ENCODE measurements around the gene PDE8B. TPM values are rescaled to one million over a fixed set of nuclear protein-coding genes. Genes with fewer than 3 reads are reported as not detected.

PDE8B gene
- total RNA-seq, 1 donor: not detected

DNA sequence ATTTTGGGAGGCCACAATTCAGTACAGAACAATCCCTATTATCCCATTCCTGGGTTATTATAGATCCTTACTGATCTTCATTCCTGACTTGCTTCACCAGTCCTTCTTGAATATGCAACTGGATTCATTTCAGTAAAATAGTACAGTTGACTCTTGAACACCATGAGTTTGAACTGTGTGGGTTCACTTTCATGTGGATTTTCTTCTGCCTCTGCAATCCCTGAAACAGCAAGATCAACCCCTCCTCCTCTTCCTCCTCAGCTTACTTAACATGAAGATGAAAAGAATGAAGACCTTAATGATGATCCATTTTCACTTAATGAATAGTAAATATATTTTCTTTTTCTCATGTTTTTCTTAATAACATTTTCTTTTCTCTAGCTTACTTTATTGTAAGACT is 8.3 kb upstream of the PDE8B start:
- no peak overlapping the region for H3K4me3 ChIP-seq (ENCODE audit: low read depth, low read length)
- TF ChIP-seq, protein P1, sequence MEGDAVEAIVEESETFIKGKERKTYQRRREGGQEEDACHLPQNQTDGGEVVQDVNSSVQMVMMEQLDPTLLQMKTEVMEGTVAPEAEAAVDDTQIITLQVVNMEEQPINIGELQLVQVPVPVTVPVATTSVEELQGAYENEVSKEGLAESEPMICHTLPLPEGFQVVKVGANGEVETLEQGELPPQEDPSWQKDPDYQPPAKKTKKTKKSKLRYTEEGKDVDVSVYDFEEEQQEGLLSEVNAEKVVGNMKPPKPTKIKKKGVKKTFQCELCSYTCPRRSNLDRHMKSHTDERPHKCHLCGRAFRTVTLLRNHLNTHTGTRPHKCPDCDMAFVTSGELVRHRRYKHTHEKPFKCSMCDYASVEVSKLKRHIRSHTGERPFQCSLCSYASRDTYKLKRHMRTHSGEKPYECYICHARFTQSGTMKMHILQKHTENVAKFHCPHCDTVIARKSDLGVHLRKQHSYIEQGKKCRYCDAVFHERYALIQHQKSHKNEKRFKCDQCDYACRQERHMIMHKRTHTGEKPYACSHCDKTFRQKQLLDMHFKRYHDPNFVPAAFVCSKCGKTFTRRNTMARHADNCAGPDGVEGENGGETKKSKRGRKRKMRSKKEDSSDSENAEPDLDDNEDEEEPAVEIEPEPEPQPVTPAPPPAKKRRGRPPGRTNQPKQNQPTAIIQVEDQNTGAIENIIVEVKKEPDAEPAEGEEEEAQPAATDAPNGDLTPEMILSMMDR (IDR thresholded peaks at IDR 0.05; ENCODE audit: insufficient read depth, low read length): no peak
- DNase-seq (ENCODE audit: low read depth): no peak

DNA sequence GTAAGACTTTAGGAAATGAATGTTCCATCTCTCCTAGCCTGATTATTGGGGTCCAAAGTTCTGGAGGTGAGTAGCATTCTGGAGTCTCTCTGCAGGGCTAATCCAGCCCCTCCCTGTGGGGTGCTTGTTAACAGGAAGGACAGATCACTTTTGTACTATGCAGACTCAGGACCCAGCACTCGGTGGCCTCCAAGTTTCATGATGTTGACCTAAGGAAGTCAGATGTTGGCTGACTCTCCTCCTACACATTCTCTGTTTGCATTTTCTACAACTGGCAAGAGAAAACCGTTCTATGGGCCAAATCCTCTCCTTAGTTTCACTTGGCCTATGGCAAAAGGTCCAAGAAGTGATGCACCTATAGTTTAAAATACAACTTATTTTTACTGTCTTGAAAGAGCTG is 5.5 kb upstream of the PDE8B start:
- DNase-seq (ENCODE audit: low read depth): no peak
- H3K4me3 ChIP-seq (ENCODE audit: low read depth, low read length): no peak overlapping the region
- TF ChIP-seq, protein P1 (IDR thresholded peaks at IDR 0.05; ENCODE audit: insufficient read depth, low read length): no peak

DNA sequence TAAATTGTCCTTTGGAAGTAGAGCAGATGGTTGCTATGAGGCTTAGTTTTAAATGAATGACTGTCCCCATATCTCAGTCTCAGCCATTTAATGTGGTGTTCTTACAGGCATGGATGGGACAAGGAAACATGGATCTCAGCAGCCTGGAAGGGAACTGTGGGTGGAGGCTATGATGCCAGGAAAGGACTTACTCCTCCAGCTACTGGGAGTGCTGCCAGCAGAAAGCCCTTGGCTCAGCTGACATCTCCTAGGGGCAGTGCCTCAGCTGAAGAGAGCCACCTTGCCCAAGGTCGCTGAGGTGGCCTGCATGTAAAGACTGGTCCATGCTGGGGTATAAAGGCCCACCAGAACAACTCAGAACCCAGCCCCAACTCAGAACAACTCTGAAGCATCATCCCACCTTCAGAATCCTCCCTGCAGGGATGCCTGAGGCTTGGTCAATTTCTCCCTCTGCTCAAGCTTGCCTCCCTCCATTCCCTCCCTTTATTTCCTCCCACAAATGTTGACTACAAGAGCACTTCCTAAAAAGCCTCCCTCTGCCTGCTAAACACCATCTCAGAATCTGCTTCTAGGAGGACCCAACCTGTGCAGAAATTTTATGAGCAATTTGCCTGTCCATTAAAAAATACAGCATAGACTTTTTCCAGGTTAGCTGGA is 1.8 kb upstream of the PDE8B start:
- TF ChIP-seq, protein P1 (IDR thresholded peaks at IDR 0.05; ENCODE audit: insufficient read depth, low read length): no peak
- H3K4me3 ChIP-seq (ENCODE audit: low read depth, low read length): no peak overlapping the region
- DNase-seq (ENCODE audit: low read depth): no peak

DNA sequence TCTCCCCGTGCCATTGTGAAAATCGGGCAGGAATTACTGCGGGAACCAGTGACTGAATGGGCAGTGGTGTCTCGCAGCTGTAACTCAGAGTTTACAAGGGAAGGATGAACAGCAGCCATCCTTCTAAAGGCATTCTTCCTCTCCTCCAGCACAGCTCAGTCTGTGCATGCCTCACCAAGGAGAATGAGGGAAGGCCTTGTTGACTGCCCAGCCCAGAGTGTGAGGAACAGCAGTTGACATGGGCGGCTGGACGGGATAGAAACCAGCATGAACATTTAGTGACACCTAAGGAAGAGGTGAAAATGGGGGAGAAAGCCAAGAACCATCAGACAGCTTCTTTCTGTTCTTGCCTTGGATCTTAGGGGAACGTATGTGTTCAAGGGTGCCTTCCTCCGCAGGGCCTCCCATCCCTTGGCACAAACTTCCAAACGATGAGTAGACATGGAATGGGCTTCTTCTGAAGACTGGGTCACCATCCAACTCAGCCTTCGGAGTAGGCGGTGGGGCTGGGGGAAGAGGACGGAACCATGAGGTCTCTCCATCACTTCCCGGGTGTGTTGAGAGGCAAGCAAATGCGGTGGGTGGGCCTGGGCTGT is 887 bp upstream of the PDE8B start:
- no peak overlapping the region for H3K4me3 ChIP-seq (ENCODE audit: low read depth, low read length)
- no peak for DNase-seq (ENCODE audit: low read depth)
- TF ChIP-seq, protein P1 (IDR thresholded peaks at IDR 0.05; ENCODE audit: insufficient read depth, low read length): no peak

DNA sequence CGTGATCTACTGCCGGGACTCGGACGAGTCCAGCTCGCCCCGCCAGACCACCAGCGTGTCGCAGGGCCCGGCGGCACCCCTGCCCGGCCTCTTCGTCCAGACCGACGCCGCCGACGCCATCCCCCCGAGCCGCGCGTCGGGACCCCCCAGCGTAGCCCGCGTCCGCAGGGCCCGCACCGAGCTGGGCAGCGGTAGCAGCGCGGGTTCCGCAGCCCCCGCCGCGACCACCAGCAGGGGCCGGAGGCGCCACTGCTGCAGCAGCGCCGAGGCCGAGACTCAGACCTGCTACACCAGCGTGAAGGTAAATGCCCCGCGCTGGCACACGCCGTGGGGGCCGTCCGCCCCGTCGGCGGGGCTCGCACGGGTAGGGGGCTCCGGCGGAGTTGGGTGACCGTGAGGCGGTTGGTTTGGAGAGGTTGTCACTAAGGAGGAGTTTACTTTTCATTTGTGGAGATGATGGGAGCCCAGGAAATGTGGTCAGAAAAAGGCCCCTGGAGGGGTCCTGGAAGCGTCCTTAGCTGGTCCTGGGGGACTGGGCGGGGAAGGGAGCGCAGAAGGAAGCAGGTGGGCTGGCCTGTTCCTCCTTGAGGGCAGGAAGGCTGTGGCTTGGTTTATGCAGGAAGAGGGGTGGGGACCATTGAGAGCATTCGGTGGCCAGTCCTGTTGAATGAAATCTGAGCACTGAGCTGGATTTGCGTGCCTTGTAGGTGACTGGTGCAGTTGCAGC is 647 bp downstream of the PDE8B start:
- TF ChIP-seq, protein P1 (IDR thresholded peaks at IDR 0.05; ENCODE audit: insufficient read depth, low read length): no peak
- no peak overlapping the region for H3K4me3 ChIP-seq (ENCODE audit: low read depth, low read length)
- no peak for DNase-seq (ENCODE audit: low read depth)

DNA sequence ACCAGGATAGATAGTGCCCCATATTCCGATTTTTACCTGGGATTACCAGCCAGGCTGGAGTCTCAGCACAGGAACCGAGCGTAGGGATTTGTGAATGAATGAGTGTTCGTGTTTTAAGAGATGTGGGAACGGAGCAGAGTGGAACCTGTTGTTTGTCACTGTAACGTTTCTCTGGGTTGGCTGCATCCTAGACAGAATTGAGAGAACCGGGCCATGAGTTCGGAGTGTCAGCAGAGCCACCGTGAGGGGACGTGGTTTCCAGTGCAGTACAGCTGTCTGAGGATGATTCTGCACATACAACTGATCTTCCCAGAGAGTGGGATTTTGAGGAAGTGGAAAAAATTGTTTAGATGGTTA is 1.2 kb downstream of the PDE8B start:
- TF ChIP-seq, protein P1 (IDR thresholded peaks at IDR 0.05; ENCODE audit: insufficient read depth, low read length): no peak
- H3K4me3 ChIP-seq (ENCODE audit: low read depth, low read length): no peak overlapping the region
- DNase-seq (ENCODE audit: low read depth): no peak

All from fibroblast of the aortic adventitia (primary cell).